GM23248 (cell line): ENCODE data around the gene CAPN9.

ENCODE experiments used
- EZH2 ChIP-seq: fragments of 200-600 bp; sonication (generic); IDR thresholded peaks from 2 replicates; pipeline ENCODE4 v1.6.1; 2018; ENCODE audit warnings: antibody characterized with exemption, mild to moderate bottlenecking; ENCODE audit not compliant: insufficient read depth, poor library complexity, severe bottlenecking
- EZH2phosphoT487 ChIP-seq: fragments of 200-600 bp; sonication (generic); IDR thresholded peaks from 2 replicates; pipeline ENCODE4 v1.6.1; 2018; ENCODE audit warnings: antibody characterized with exemption, moderate library complexity, mild to moderate bottlenecking, low read depth; ENCODE audit not compliant: insufficient read depth

GRCh38 chr1:230849451-230850224, 102.5 kb downstream of the CAPN9 start:
- no peak for TF ChIP-seq EZH2
- TF ChIP-seq EZH2phosphoT487, result peak; percentile 78; the same call in 1 of the 2 replicates
